Neural cell (in vitro differentiated cells): ENCODE data around the gene HDGFL2. TPM values are rescaled to one million over a fixed set of nuclear protein-coding genes. Genes with fewer than 3 reads are reported as not detected.
"Not testable (repeated sequence)": the region's sequence is repeated elsewhere in the genome, so short reads cannot be mapped to it uniquely, and the experiment has no call there.

Experiments used
- H2AFZ ChIP-seq: fragments of 200-600, 300-800 bp; sonication (generic), shearing (Covaris generic); 2 replicates; pipeline ENCODE4 v1.6.0; 2014; ENCODE audit warnings: low read depth, mild to moderate bottlenecking, antibody characterized with exemption, low read length, moderate library complexity
- H3F3A ChIP-seq: fragments of 200-600 bp; shearing (Covaris generic); 2 replicates; pipeline ENCODE4 v1.6.1; 2016; ENCODE audit warnings: mild to moderate bottlenecking, moderate library complexity, mixed read lengths, antibody characterized with exemption, low read length; ENCODE audit not compliant: insufficient read depth, poor library complexity, severe bottlenecking
- H3K27ac ChIP-seq: fragments of 200-600, 300-800 bp; sonication (generic), shearing (Covaris generic); 2 replicates; pipeline ENCODE4 v1.5.1; 2014; ENCODE audit warnings: mild to moderate bottlenecking, low read length, moderate library complexity
- H3K27me3 ChIP-seq: fragments of 300-800, 200-600 bp; sonication (generic), shearing (Covaris generic); 2 replicates; pipeline ENCODE4 v1.6.0; 2014; ENCODE audit warnings: mild to moderate bottlenecking, low read depth, low read length, moderate library complexity; ENCODE audit not compliant: insufficient read depth
- H3K36me3 ChIP-seq: fragments of 300-800, 200-600 bp; sonication (generic), shearing (Covaris generic); 2 replicates; pipeline ENCODE4 v1.5.1; 2014; ENCODE audit warnings: mild to moderate bottlenecking, antibody characterized with exemption, low read length, moderate library complexity; ENCODE audit not compliant: insufficient read depth
- H3K4me2 ChIP-seq: fragments of 300-800, 200-600 bp; sonication (generic), shearing (Covaris generic); 2 replicates; pipeline ENCODE4 v1.6.0; 2014; ENCODE audit warnings: mild to moderate bottlenecking, low read length
- H3K4me3 ChIP-seq: fragments of 300-800, 200-600 bp; sonication (generic), shearing (Covaris generic); 2 replicates; pipeline ENCODE4 v1.5.1; 2014; ENCODE audit warnings: mild to moderate bottlenecking, low read length, moderate library complexity
- H3K79me2 ChIP-seq: fragments of 200-600 bp; shearing (Covaris generic); replicated peaks from 2 replicates; pipeline ENCODE4 v1.6.0; 2014; ENCODE audit warnings: mild to moderate bottlenecking, low read length, moderate library complexity; ENCODE audit not compliant: insufficient read depth
- H3K9ac ChIP-seq: fragments of 300-800, 200-600 bp; sonication (generic), shearing (Covaris generic); 2 replicates; pipeline ENCODE4 v1.6.1; 2016; ENCODE audit warnings: mild to moderate bottlenecking, low read length, mixed read lengths
- H3K9me2 ChIP-seq: fragments of 200-600 bp; shearing (Covaris generic); 2 replicates; pipeline ENCODE4 v1.6.1; 2016; ENCODE audit warnings: mild to moderate bottlenecking, low read length, mixed read lengths; ENCODE audit not compliant: insufficient read depth
- H3K9me3 ChIP-seq: fragments of 200-600, 300-800 bp; sonication (generic), shearing (Covaris generic); 2 replicates; pipeline ENCODE4 v1.6.1; 2016; ENCODE audit warnings: mild to moderate bottlenecking, mixed run types, low read length, moderate library complexity, mixed read lengths
- H4K20me1 ChIP-seq: fragments of 200-600 bp; shearing (Covaris generic); 2 replicates; pipeline ENCODE4 v1.6.1; 2016; ENCODE audit warnings: mild to moderate bottlenecking, mixed run types; ENCODE audit not compliant: insufficient read depth
- CTCF ChIP-seq: fragments of 450-650 bp; IDR thresholded peaks from 2 replicates; pipeline ENCODE4 v1.5.1; 2014; ENCODE audit warnings: antibody characterized with exemption, mild to moderate bottlenecking, moderate library complexity; ENCODE audit not compliant: poor library complexity, severe bottlenecking
- EP300 ChIP-seq: fragments of 450-650 bp; conservative IDR thresholded peaks from 2 replicates; pipeline ENCODE4 v1.6.1; 2014; ENCODE audit warnings: antibody characterized with exemption, mild to moderate bottlenecking, moderate library complexity; ENCODE audit not compliant: poor library complexity, severe bottlenecking
- EZH2 ChIP-seq: fragments of 200-600, 300-800 bp; shearing (Covaris generic), sonication (generic); IDR thresholded peaks from 2 replicates; pipeline ENCODE4 v1.6.1; 2014; ENCODE audit warnings: antibody characterized with exemption, low read length, borderline replicate concordance, mild to moderate bottlenecking; ENCODE audit not compliant: insufficient read depth, poor library complexity, severe bottlenecking
- MXI1 ChIP-seq: fragments of 450-650 bp; conservative IDR thresholded peaks from 2 replicates; pipeline ENCODE4 v1.6.1; 2014; ENCODE audit warnings: antibody characterized with exemption, mild to moderate bottlenecking; ENCODE audit not compliant: poor library complexity, severe bottlenecking
- POLR2AphosphoS5 ChIP-seq: IDR thresholded peaks from 2 replicates; pipeline ENCODE4 v1.6.1; 2012
- RAD21 ChIP-seq: fragments of 450-650 bp; conservative IDR thresholded peaks from 2 replicates; pipeline ENCODE4 v1.6.1; 2014; ENCODE audit warnings: antibody characterized with exemption, mild to moderate bottlenecking, moderate library complexity
- REST ChIP-seq: IDR thresholded peaks from 2 replicates; pipeline ENCODE4 v1.6.1; 2012; ENCODE audit warnings: borderline replicate concordance
- SMC3 ChIP-seq: fragments of 450-650 bp; conservative IDR thresholded peaks from 2 replicates; pipeline ENCODE4 v1.6.1; 2014; ENCODE audit warnings: antibody characterized with exemption, mild to moderate bottlenecking, moderate library complexity; ENCODE audit not compliant: poor library complexity
- TAF1 ChIP-seq: IDR thresholded peaks from 2 replicates; pipeline ENCODE4 v1.6.1; 2012; ENCODE audit warnings: low read depth
- polyA plus RNA-seq: library from polyadenylated mRNA; depleted of rRNA; stranded (reverse); fragments of >200 nt; gene quantifications from 2 replicates; pipeline ENCODE4 v1.2.3, GENCODE V29; 2014

Gene HDGFL2
- polyA plus RNA-seq, 1 donor from 2014 or later: 79.7 TPM

GRCh38 chr19:4524808-4525562 lies 52.9 kb downstream of the HDGFL2 start:
- H2AFZ ChIP-seq: no peak overlapping the region
- no peaks in the 10 kb centered on the region for H3K79me2 ChIP-seq
- H3K27ac ChIP-seq: no peak overlapping the region
- H3K4me2 ChIP-seq: no peak overlapping the region
- TF ChIP-seq TAF1: no peak
- TF ChIP-seq POLR2AphosphoS5: no peak
- no peak for TF ChIP-seq SMC3
- no peak for TF ChIP-seq MXI1
- no peak for TF ChIP-seq REST
- no peak for TF ChIP-seq EP300
- no peak for TF ChIP-seq CTCF
- no peak for TF ChIP-seq EZH2
- TF ChIP-seq RAD21: no peak
- no peaks in the 10 kb centered on the region for H3K36me3 ChIP-seq
- H3F3A ChIP-seq: no peaks in the 10 kb centered on the region
- no peaks in the 10 kb centered on the region for H4K20me1 ChIP-seq
- no peak overlapping the region for H3K9ac ChIP-seq
- H3K4me3 ChIP-seq: no peak overlapping the region
- H3K9me3 ChIP-seq: no peaks in the 10 kb centered on the region
- H3K9me2 ChIP-seq: no peaks in the 10 kb centered on the region
- H3K27me3 ChIP-seq: no peaks in the 10 kb centered on the region

GRCh38 chr19:4525563-4526002 lies 53.5 kb downstream of the HDGFL2 start:
- Histone ChIP-seq H3F3A (no peaks in the 10 kb centered on the region), H3K9me2 (no peaks in the 10 kb centered on the region), H3K9ac (no peak overlapping the region), H3K27ac (no peak overlapping the region), H3K4me2 (no peak overlapping the region), H3K9me3 (no peaks in the 10 kb centered on the region), H3K27me3 (no peaks in the 10 kb centered on the region), H3K4me3 (no peak overlapping the region), H4K20me1 (no peaks in the 10 kb centered on the region), H3K36me3 (no peaks in the 10 kb centered on the region), H3K79me2 (no peaks in the 10 kb centered on the region), H2AFZ (no peak overlapping the region)
- no peak for TF ChIP-seq REST
- no peak for TF ChIP-seq EP300
- no peak for TF ChIP-seq MXI1
- TF ChIP-seq TAF1: no peak
- no peak for TF ChIP-seq SMC3
- no peak for TF ChIP-seq EZH2
- no peak for TF ChIP-seq CTCF

GRCh38 chr19:4527377-4527776 lies 55.3 kb downstream of the HDGFL2 start:
- H3K4me3 ChIP-seq, H3K79me2 ChIP-seq, H3K9ac ChIP-seq, H3K9me2 ChIP-seq, H3K36me3 ChIP-seq, H3F3A ChIP-seq, H3K27ac ChIP-seq, H3K27me3 ChIP-seq, H2AFZ ChIP-seq, H4K20me1 ChIP-seq, H3K9me3 ChIP-seq, H3K4me2 ChIP-seq: not testable (repeated sequence)
